Dendritic cell treated with granulocyte-macrophage colony-stimulating factor and Interleukin-4, amounts not matched to agents 40 ng/mL and 50 ng/mL, for 4 days (primary cell): Measurements from ENCODE around the gene BCL7A.
"Not testable (repeated sequence)": the region's sequence is repeated elsewhere in the genome, so short reads cannot be mapped to it uniquely, and the experiment has no call there.

ENCODE experiments used
- H3K27ac Mint-ChIP-seq: one replicate; pipeline ENCODE4 v1.8.0; 2022; ENCODE audit warnings: mild to moderate bottlenecking, mixed read lengths
- H3K27me3 Mint-ChIP-seq: one replicate; pipeline ENCODE4 v1.8.0; 2022; ENCODE audit warnings: mild to moderate bottlenecking, mixed read lengths
- H3K36me3 Mint-ChIP-seq: one replicate; pipeline ENCODE4 v1.8.0; 2022; ENCODE audit warnings: low read depth, mixed read lengths
- H3K4me1 Mint-ChIP-seq: one replicate; pipeline ENCODE4 v1.8.0; 2022; ENCODE audit warnings: low read depth, mixed read lengths
- H3K4me3 Mint-ChIP-seq: one replicate; pipeline ENCODE4 v1.8.0; 2022; ENCODE audit warnings: mild to moderate bottlenecking, moderate library complexity, mixed read lengths
- H3K9me3 Mint-ChIP-seq: one replicate; pipeline ENCODE4 v1.8.0; 2022; ENCODE audit warnings: mixed read lengths
- intact Hi-C: fragments of 100-400 bp; cut with micrococcal nuclease; formaldehyde crosslinking; loops from one replicate; pipeline ENCODE4 v1.15.0; 2022

Gene BCL7A

GRCh38 chr12:122045262-122045661 lies 23.6 kb downstream of the BCL7A start:
- Mint-ChIP-seq H3K4me3 (no peak overlapping the region), H3K4me1 (no peaks in the 10 kb centered on the region), H3K36me3 (peaks cover 100% of the 10 kb centered on the region), H3K27ac (no peak overlapping the region), H3K9me3 (no peaks in the 10 kb centered on the region), H3K27me3 (no peaks in the 10 kb centered on the region)
- intact Hi-C loops, result no loop called here

- Mint-ChIP-seq H3K9me3 (no peaks in the 10 kb centered on the region), H3K27ac (no peak overlapping the region), H3K27me3 (no peaks in the 10 kb centered on the region), H3K36me3 (peaks cover 100% of the 10 kb centered on the region), H3K4me3 (no peak overlapping the region), H3K4me1 (no peaks in the 10 kb centered on the region)
- intact Hi-C loops, result no loop called here
Observed at GRCh38 chr12:122046145-122046544, 24.5 kb downstream of the BCL7A start.

- Mint-ChIP-seq H3K9me3 (no peaks in the 10 kb centered on the region), H3K36me3 (peaks cover 86% of the 10 kb centered on the region), H3K4me3 (no peak overlapping the region), H3K4me1 (no peaks in the 10 kb centered on the region), H3K27me3 (no peaks in the 10 kb centered on the region), H3K27ac (no peak overlapping the region)
- intact Hi-C loops, result no loop called here
Observed at GRCh38 chr12:122048151-122048550, 26.5 kb downstream of the BCL7A start.

GRCh38 chr12:122049827-122050226 lies 28.1 kb downstream of the BCL7A start:
- H3K9me3 Mint-ChIP-seq, result no peaks in the 10 kb centered on the region
- no peak overlapping the region for H3K4me3 Mint-ChIP-seq
- H3K27me3 Mint-ChIP-seq, result no peaks in the 10 kb centered on the region
- H3K27ac Mint-ChIP-seq, result no peak overlapping the region
- H3K4me1 Mint-ChIP-seq, result no peaks in the 10 kb centered on the region
- H3K36me3 Mint-ChIP-seq, result peaks cover 85% of the 10 kb centered on the region
- intact Hi-C loops, result loop anchor here (5.0 kb wide), 1 partner anchor 142 kb away; no protein-coding TSS in a partner anchor

- Mint-ChIP-seq H3K36me3 (peaks cover 85% of the 10 kb centered on the region), H3K9me3 (no peaks in the 10 kb centered on the region), H3K4me1 (no peaks in the 10 kb centered on the region), H3K27me3 (no peaks in the 10 kb centered on the region), H3K27ac (no peak overlapping the region), H3K4me3 (no peak overlapping the region)
- intact Hi-C loops, result loop anchor here (5.0 kb wide), 1 partner anchor 142 kb away; no protein-coding TSS in a partner anchor
Observed at GRCh38 chr12:122050706-122051105, 29.0 kb downstream of the BCL7A start.

- Mint-ChIP-seq H3K27ac (no peak overlapping the region), H3K4me1 (no peaks in the 10 kb centered on the region), H3K27me3 (no peaks in the 10 kb centered on the region), H3K36me3 (peaks cover 85% of the 10 kb centered on the region), H3K9me3 (no peaks in the 10 kb centered on the region), H3K4me3 (no peak overlapping the region)
- intact Hi-C loops, result loop anchor here (5.0 kb wide), 1 partner anchor 141 kb away; no protein-coding TSS in a partner anchor
Observed at GRCh38 chr12:122051231-122051876, 29.7 kb downstream of the BCL7A start.

GRCh38 chr12:122052285-122052684 lies 30.6 kb downstream of the BCL7A start:
- no peaks in the 10 kb centered on the region for H3K4me1 Mint-ChIP-seq
- H3K36me3 Mint-ChIP-seq, result peaks cover 85% of the 10 kb centered on the region
- H3K27ac Mint-ChIP-seq, result no peak overlapping the region
- intact Hi-C loops, result loop anchor here (5.0 kb wide), 1 partner anchor 140 kb away; no protein-coding TSS in a partner anchor
- no peaks in the 10 kb centered on the region for H3K9me3 Mint-ChIP-seq
- no peak overlapping the region for H3K4me3 Mint-ChIP-seq
- no peaks in the 10 kb centered on the region for H3K27me3 Mint-ChIP-seq

GRCh38 chr12:122054842-122055520 lies 33.3 kb downstream of the BCL7A start:
- no peak overlapping the region for H3K27ac Mint-ChIP-seq
- peaks cover 85% of the 10 kb centered on the region for H3K36me3 Mint-ChIP-seq
- intact Hi-C loops, result loop anchor here (1.0 to 5.0 kb wide), 2 partner anchors 68 to 137 kb away; no protein-coding TSS in a partner anchor
- H3K4me1 Mint-ChIP-seq, result peaks cover 7% of the 10 kb centered on the region
- no peaks in the 10 kb centered on the region for H3K27me3 Mint-ChIP-seq
- H3K4me3 Mint-ChIP-seq, result no peak overlapping the region
- H3K9me3 Mint-ChIP-seq, result no peaks in the 10 kb centered on the region

GRCh38 chr12:122056406-122056805 lies 34.7 kb downstream of the BCL7A start:
- H3K9me3 Mint-ChIP-seq, intact Hi-C loops, H3K27me3 Mint-ChIP-seq: not testable (repeated sequence)

GRCh38 chr12:122057007-122057735 lies 35.5 kb downstream of the BCL7A start:
- peaks cover 88% of the 10 kb centered on the region for H3K36me3 Mint-ChIP-seq
- no peaks in the 10 kb centered on the region for H3K9me3 Mint-ChIP-seq
- H3K4me1 Mint-ChIP-seq, result peaks cover 7% of the 10 kb centered on the region
- no peak overlapping the region for H3K4me3 Mint-ChIP-seq
- intact Hi-C loops, result no loop called here
- no peaks in the 10 kb centered on the region for H3K27me3 Mint-ChIP-seq
- peak overlapping the region; percentile 18 for H3K27ac Mint-ChIP-seq

More at GRCh38 chr12:122056406-122056805, 34.7 kb downstream of the BCL7A start:
- H3K4me1 Mint-ChIP-seq, H3K4me3 Mint-ChIP-seq, H3K27ac Mint-ChIP-seq: not testable (repeated sequence)
- peaks cover 85% of the 10 kb centered on the region for H3K36me3 Mint-ChIP-seq

- Mint-ChIP-seq H3K4me3 (no peak overlapping the region), H3K27ac (peak overlapping the region; percentile 18)
Observed at GRCh38 chr12:122057769-122058168, 36.1 kb downstream of the BCL7A start.

GRCh38 chr12:122058549-122059149 lies 37.0 kb downstream of the BCL7A start:
- H3K9me3 Mint-ChIP-seq, result no peaks in the 10 kb centered on the region
- no peak overlapping the region for H3K4me3 Mint-ChIP-seq
- intact Hi-C loops, result no loop called here
- H3K4me1 Mint-ChIP-seq, result peaks cover 19% of the 10 kb centered on the region
- H3K36me3 Mint-ChIP-seq, result peaks cover 81% of the 10 kb centered on the region
- H3K27ac Mint-ChIP-seq, result no peak overlapping the region
- no peaks in the 10 kb centered on the region for H3K27me3 Mint-ChIP-seq

More at GRCh38 chr12:122057769-122058168, 36.1 kb downstream of the BCL7A start:
- no peaks in the 10 kb centered on the region for H3K27me3 Mint-ChIP-seq
- H3K36me3 Mint-ChIP-seq, result peaks cover 88% of the 10 kb centered on the region
- H3K9me3 Mint-ChIP-seq, result no peaks in the 10 kb centered on the region
- intact Hi-C loops, result no loop called here
- H3K4me1 Mint-ChIP-seq, result peaks cover 10% of the 10 kb centered on the region

GRCh38 chr12:122059203-122059960 lies 37.7 kb downstream of the BCL7A start:
- Mint-ChIP-seq H3K4me3 (no peak overlapping the region), H3K9me3 (no peaks in the 10 kb centered on the region), H3K27ac (no peak overlapping the region), H3K36me3 (peaks cover 74% of the 10 kb centered on the region), H3K4me1 (peaks cover 27% of the 10 kb centered on the region), H3K27me3 (no peaks in the 10 kb centered on the region)
- intact Hi-C loops, result no loop called here
